DMS53 (cell line): Measurements from ENCODE around the gene TRMT44.
"Not testable (repeated sequence)": the region's sequence is repeated elsewhere in the genome, so short reads cannot be mapped to it uniquely, and the experiment has no call there.

ENCODE experiments used
- DNase-seq: peaks from one replicate; lab custom pipeline; 2025; lab: John Stamatoyannopoulos, UW

Gene TRMT44

DNA sequence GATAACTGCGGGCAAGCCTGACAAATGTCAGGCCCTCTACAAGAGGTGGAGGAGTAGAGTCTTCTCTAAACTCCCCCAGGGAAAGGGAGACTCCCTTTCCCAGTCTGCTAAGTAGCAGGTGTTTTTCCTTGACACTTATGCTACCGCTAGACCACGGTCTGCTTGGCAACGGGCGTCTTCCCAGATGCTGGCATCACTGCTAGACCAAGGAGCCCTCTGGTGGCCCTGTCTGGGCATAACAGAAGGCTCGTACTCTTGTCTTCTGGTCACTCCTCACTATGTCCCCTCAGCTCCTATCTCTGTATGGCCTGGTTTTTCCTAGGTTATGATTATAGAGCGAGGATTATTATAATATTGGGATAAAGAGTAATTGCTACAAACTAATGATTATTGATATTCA, 33.7 kb upstream of the TRMT44 start:
- DNase-seq: peak; percentile 68

DNA sequence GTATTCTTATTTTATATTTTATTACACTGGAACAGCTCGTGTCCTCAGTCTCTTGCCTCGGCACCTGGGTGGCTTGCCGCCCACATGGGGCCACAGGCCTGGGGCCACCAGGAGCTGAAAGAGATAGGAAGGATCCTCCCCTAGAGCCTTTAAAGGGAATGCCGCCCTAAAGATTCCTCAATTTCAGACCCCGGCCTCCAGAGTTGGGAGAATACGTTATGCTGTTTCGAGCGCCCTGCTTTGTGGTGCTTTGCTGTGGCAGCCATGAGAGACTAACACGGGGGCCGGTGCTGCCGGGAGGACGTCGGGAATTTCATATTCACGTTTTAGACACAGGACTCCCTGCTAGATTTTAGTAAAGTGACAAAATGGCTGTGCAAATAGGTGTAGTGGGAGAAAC, 33.3 kb upstream of the TRMT44 start:
- no peak for DNase-seq

DNA sequence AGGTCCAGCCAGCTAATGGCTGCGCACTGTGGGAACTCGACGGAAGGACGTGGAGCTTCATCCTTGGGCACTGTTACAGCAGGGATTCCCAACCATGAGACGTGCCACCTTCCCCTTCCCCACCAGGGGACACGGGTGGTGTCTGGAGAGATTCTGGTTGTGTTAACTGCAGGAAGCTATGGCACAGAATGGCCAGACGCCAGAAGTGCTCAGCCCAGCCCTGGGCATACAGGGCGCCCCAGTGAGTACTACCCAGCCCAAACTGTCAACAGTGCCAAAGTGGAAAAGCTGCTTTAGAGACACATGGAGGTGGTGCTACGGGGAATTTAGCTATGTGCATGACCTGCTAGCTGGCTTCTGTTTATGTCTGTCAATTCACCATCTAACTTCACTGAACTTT, 32.8 kb upstream of the TRMT44 start:
- no peak for DNase-seq

DNA sequence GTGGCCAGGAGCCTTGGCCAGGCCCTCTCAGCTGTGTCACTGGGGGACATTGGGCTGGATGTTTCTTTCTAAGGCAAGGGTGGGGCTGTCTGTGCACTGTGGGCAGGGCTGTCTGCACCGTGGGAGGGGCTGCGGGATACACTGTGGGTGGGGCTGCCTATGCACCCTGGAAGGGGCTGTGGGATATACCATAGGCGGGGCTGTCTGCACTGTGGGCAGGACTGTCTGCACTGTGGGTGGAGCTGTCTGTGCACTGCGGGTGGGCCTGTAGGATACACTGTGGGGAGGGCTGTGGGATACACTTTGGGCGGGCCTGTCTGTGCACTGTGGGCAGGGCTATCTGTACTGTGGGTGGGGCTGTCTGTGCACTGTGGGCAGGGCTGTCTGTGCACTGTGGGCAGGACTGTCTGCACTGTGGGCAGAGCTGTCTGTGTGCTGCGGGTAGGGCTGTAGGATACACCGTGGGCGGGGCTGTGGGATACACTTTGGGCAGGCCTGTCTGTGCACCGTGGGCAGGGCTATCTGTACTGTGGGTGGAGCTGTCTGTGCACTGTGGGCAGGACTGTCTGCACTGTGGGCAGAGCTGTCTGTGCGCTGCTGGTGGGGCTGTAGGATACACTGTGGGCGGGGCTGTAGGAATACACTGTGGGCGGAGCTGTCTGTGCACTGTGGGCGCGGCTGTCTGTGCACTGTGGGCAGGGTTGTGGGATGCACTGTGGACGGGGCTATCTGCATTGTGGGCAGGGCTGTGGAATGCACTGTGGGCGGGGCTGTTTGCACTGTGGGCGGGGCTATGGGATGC, 31.1 kb upstream of the TRMT44 start:
- peak; percentile 26 for DNase-seq

DNA sequence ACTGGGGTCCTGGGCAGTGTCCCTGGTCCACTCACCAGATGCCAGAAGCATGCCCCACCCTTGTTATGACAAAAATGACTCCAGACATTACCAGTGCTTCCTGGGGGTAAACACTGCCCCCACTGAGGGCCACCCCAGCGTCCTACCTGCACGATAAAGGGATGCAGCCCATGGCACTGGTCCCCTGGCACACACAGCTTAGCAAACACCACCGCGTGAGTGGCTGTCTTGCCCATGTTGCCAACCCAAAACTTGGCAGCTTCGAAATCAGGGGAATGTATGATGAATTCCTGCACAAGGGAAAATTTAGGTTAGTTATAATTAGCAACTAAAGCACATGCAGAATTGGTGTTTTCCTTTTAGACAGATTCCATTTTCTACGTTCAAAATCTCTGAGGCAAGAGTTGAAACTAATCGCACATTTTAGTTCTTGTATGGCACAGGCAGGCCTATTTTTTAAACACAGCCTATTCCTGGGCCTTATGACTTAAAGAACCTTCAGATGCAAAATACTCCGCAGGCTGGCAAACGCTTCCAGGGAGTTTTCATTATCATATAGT, 30.4 kb upstream of the TRMT44 start:
- DNase-seq: no peak

DNA sequence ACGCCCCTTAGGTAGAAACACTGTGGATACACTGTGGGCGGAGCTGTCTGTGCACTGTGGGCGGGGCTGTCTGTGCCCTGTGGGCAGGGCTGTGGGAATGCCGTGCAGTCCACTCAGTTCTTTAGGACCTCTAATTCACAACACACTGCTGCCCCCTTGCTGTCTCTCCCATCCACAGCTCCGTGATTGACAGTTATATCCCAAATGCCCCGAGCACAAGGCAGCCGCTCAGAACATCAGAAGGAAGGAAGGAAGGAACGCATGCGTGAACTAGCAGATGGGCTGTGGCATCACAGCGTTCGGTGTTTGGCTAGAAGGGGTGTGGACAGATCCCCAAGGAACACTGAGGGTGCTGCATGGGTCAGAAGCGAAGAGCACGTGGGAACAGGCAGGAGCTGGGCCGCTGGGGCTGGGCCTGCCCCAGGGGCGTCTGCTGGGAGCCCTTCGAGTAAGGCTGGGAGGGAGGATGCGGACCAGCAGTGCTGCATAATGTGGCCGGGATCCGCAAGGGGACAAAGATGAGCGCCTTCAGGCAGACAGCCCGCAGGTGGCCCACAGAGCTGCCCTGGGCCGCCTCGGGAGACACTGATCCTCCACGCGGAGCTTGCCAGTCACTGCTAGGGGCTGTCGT, 29.8 kb upstream of the TRMT44 start:
- DNase-seq: peak; percentile 76

DNA sequence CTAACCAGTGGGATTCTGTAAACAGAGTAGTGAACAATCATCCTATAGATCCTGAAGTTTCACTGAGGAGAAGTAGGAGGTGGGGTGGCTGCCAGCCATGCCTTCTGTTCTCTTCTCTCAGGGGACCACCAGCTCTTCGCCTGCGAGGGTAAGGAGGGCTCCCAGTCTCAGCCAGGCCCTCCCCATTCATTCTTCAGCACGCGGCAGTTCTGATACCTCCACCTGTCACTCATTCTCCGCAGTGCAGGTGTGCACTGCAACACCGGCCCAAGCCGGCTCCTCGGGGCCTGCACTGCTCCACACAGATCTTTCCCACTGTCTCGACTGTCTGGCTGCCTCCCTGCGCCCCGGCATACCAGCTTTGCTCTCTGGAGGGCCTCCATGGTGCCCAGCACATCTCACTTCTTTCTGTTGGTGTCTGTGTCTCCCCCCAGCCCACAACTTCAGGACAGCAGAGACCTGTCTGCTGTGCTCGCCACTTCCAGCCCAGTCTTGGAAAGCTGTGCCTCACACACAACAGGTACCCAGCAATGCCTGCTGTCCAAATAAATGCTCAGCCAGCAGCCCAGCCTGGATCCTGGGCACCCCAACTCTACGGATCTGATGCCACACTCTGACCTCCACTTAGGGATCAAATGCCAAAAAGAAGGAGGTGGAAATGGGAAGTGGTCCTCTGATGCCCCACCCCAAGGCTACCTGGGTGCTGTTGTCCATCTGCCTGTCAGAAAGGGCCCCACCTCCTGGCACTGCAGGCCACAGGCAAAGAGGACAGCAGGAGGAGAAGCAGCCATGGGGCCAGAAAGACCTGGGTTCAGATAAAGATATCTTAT, 29.0 kb upstream of the TRMT44 start:
- DNase-seq: no peak

DNA sequence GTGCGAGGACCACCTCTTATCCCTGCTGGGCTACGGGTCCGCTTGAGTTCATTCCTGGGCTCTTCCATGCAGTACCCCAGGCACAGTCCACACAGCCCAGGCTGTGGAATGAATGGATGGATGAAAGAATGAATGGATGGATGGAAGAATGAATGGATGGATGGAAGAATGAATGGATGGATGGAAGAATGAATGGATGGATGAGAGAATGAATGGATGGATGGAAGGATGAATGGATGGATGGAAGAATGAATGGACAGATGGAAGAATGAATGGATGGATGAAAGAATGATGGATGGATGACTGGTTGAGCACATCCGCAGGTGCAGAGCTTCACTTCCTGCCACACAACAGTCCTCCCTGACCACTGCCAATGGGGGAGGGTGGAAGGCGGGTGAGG, 28.3 kb upstream of the TRMT44 start:
- DNase-seq: no peak

DNA sequence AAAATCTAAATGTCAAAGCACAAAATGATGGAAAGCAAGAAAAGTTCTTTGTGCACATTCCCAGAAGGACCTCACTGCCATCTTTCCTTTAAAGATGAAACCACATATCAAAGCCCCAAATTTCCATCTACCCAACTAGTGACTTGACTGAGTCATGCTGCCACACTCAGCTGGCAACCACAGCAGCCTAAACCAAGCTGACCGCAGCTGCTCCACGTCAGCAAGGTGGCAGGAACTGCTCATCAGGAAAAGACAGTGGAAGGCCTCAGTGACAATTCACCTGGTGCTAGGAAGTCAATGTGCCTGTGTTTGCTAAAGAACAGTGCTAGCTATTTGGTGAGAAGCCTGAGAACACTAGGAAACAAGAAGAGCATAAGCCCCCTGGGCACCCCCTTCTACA, 26.2 kb upstream of the TRMT44 start:
- DNase-seq: no peak

DNA sequence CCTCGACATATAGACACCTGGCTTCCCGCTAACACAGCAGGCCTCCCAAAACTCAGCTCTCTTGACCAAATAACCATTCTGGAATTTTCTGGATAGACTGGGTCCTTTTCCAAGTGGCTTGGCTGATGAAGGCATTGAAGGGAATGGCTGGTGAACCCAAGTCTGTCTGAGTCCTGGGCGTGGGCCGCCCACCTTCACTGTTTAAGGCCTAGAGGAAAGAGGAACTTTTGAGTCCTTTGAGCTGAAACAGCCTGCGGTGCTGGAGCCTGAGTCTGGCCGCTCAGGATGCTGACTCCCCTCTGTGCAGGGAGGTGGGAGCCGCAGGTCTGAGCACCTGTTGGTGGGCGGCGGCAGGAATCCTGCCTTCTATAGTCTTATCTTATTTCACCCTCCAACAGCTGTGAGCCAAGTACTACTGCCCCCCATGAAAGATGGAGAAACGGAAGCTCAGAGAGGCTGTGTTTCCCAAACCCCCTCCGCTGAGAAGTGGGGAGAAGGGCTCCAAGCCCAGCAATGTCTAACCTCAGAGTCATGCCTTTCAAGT, 23.4 kb upstream of the TRMT44 start:
- DNase-seq: no peak

DNA sequence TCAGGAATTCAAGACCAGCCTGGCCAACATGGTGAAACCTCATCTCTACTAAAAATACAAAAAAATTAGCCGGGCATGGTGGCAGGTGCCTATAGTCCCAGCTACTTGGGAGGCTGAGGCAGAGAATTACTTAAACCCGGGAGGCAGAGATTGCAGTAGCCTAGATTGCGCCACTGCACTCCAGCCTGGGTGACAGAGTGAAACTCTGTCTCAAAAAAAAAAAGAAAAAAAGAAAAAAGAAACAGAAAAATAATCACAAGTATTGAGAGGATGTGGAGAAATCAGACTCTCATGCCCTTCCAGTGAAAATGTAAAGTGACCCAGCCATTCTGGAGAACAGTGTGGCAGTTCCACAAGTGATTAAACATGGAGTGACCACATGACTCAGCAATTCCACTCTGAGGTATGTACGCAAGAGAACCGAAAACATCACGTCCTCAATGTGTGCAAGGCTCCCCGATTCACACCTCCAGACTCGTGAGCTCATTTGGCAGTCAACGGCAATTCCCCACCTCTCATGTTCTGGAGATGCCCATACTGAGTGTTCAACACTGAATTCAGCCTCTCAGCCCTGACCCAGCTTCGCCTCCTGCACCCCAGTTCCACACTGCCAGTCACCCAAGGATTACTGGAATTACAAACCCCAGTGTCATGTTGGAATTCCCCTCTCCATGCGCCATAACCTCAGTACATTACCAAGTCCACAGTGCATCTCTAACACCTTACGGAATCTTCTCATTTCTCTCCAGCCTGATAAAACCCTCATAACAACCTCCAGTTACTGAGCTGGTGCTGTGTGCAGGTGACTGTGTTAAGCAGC, 21.1 kb upstream of the TRMT44 start:
- DNase-seq: peak; percentile 32

DNA sequence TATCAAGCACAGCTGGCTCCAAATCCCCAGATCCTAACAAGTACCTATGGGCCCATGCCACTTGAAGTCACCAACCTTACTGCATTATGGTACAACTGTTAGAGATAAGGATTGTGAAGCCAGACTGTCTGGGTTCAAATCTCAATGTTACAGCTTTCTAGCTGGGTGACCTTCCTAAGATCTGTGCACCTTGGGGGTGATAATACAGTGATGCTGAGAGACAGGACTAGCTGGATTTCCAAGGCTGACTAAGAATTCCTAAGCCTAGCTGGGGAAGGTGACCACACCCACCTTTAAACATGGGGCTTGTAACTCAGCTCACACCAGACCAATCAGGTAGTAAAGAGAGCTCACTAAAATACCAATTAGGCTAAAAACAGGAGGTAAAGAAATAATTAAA, 20.4 kb upstream of the TRMT44 start:
- DNase-seq: not testable (repeated sequence)

DNA sequence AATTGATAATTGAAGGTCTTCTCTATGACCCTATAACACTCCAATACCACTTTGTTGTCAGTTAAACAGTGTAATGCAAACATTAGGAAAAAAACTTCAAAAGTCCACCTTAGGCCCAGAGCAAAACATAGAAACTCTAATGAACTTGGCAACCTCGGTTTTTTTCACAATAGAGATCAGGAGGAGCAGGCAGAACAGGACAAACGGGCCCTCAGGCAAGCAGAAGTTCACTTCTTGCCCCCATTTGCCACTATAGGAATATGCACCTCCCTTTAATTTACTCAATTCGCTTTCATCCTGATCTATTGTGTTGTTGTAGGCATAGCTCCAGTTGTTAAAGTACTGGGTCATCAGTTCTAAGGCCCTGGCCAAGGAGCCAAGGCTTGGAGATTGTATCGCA, 18.2 kb upstream of the TRMT44 start:
- DNase-seq: no peak

DNA sequence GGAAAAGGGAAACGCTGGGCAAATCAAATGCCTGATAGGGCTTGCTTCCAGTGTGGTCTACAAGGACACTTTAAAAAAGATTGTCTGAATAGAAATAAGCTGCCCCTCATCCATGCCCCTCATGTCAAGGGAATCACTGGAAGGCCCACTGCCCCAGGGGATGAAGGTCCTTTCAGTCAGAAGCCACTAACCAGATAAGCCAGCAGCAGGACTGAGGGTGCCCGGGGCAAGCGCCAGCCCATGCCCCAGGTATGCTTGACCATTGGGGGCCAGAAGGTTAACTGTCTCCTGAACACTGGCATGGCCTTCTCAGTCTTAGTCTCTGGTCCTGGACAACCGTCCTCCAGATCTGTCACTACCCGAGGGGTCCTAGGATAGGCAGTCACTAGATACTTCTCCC, 17.8 kb upstream of the TRMT44 start:
- no peak for DNase-seq

DNA sequence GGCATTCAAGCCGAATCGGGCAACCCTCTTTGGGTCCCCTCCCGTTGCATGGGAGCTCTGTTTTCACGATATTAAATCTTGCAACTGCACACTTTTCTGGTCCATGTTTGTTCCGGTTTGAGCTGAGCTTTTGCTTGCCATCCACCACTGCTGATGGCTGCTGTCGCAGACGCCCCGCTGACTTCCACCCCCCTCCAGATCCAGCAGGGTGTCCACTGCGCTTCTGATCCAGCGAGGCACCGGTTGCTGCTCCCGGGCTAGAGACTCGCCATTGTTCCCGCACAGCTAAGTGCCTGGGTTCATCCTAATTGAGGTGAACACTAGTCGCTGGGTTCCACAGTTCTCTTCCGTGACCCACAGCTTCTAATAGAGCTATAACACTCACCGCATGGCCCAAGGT, 13.3 kb upstream of the TRMT44 start:
- DNase-seq: no peak

DNA sequence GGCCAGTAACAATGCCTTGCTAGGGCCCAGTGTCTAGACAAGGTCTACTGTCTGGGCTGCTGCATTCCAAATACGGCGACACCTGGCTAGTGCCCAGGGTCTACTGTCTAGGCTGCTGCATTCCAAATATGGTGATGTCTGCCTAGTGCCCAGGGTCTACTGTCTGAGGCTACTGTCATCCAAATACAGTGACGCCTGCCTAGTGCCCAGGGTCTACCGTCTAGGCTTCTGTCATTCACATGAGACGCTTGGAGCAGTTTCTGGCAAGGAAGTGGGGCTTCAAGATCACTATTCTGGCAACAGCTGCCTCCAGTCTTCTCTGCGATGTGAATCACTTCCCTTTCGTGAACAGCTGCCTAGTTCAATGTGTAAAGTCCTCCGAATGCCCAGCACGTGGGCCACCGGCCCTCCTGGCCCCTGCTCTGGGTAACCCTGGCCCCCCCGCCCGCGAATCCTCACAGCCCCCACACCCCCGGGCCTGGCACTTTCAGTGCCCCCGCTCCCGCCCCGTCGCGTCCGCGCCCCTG, 12.8 kb upstream of the TRMT44 start:
- peak; percentile 73 for DNase-seq

DNA sequence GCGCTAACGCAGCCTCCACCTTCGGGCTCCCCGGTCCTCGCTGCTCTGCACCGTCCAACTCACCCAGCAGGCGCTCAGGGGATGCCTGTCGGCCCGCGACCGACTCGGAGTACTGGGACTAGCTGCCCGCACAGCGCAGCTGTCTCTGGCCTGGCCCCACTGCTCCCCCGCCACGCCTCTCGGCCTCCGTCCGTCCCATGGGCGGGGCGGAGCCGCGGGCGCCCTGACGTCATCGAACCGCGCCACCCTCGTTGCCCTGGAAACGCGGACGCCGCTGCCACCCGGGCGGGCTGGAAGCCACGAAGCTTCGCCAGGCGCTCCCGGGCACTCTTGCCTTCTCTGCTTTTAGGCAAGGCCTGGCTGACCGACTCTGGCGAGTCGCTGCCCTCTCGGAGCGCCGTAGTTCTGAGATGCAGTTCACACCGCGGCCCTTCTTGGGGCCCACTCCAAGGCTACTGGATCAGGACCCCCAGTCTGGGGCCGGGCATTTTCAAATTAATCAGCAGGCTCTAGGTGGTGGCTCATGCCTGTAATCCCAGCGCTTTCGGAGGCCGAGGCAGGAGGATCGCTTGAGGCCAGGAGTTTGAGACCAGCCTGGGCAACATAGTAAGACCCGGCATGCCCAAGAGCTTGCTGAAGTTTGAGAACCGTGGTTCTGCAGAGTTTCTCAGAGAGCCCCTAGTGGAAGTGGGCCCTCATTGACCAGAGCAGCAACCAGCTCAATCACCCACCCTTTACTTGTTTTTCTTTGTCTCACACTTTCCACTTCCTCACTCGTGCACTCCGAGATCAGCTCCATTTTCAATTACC, 12.1 kb upstream of the TRMT44 start:
- peak; percentile 98 for DNase-seq

DNA sequence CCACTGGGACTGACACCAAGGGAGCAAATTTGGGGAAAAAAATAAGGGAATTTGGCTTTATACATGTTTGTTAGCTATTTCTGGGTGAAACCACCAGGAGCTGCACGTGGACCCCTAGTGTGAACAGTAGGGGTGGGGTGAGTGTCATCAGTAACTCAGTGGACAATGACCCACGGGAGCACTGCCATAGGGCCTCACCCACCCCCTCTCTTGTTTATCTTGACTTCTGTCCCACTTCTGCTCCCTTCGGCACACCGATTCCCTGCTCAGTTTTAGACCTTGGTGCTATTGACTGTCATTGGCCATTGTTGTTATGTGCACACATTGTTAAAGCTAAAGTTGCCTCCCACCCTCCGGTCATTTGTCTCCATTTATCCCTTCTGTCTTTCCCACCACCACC, 9.0 kb upstream of the TRMT44 start:
- DNase-seq: no peak

DNA sequence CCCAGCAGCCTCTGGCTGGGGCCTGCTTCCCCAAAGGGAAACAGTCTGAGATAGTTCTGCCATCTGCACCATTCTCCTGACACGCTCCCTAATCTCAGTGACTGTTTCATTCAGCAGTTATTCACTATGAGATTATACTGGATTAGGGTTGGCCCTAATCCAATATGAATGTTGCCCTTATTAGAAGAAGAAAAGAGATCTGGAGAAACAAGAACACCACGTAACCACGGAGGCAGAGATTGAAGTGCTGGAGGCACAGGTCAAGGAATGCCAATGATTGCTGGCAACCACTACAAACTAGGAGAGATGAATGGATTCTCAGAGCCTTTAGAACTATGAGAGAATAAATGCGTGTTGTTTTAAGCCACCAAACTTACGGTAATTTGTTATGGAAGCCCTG, 7.4 kb upstream of the TRMT44 start:
- no peak for DNase-seq
